Measurements from ENCODE around the gene ZEB2.

DNA sequence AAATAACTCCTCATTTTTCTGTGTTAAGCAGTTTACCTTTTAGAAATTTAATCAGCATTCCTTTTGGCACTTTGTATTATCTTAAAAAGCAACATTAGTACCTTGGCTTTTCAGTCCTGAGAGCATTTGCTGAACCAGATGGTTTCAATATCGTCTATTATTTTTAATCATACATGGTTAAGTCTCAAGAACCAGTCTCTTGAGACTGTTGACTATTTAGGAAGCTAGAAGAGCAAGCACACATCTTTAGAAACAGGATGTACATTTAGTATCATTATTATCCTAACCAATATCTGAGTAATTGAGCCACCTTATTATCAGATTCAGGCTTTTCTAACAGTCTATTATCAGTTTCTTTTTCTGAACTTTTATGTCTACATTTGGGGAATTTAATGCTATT lies 28.2 kb upstream of the ZEB2 start:
- TF ChIP-seq, protein P1, sequence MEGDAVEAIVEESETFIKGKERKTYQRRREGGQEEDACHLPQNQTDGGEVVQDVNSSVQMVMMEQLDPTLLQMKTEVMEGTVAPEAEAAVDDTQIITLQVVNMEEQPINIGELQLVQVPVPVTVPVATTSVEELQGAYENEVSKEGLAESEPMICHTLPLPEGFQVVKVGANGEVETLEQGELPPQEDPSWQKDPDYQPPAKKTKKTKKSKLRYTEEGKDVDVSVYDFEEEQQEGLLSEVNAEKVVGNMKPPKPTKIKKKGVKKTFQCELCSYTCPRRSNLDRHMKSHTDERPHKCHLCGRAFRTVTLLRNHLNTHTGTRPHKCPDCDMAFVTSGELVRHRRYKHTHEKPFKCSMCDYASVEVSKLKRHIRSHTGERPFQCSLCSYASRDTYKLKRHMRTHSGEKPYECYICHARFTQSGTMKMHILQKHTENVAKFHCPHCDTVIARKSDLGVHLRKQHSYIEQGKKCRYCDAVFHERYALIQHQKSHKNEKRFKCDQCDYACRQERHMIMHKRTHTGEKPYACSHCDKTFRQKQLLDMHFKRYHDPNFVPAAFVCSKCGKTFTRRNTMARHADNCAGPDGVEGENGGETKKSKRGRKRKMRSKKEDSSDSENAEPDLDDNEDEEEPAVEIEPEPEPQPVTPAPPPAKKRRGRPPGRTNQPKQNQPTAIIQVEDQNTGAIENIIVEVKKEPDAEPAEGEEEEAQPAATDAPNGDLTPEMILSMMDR (IDR thresholded peaks at IDR 0.05; ENCODE audit: insufficient read depth, low read length) = no peak
- TF ChIP-seq POLR2AphosphoS5 (IDR thresholded peaks at IDR 0.05; ENCODE audit: low read depth) = no peak
- TF ChIP-seq SPI1 (IDR thresholded peaks at IDR 0.05; ENCODE audit: borderline replicate concordance, low read depth) = no peak
- TF ChIP-seq, protein P2, sequence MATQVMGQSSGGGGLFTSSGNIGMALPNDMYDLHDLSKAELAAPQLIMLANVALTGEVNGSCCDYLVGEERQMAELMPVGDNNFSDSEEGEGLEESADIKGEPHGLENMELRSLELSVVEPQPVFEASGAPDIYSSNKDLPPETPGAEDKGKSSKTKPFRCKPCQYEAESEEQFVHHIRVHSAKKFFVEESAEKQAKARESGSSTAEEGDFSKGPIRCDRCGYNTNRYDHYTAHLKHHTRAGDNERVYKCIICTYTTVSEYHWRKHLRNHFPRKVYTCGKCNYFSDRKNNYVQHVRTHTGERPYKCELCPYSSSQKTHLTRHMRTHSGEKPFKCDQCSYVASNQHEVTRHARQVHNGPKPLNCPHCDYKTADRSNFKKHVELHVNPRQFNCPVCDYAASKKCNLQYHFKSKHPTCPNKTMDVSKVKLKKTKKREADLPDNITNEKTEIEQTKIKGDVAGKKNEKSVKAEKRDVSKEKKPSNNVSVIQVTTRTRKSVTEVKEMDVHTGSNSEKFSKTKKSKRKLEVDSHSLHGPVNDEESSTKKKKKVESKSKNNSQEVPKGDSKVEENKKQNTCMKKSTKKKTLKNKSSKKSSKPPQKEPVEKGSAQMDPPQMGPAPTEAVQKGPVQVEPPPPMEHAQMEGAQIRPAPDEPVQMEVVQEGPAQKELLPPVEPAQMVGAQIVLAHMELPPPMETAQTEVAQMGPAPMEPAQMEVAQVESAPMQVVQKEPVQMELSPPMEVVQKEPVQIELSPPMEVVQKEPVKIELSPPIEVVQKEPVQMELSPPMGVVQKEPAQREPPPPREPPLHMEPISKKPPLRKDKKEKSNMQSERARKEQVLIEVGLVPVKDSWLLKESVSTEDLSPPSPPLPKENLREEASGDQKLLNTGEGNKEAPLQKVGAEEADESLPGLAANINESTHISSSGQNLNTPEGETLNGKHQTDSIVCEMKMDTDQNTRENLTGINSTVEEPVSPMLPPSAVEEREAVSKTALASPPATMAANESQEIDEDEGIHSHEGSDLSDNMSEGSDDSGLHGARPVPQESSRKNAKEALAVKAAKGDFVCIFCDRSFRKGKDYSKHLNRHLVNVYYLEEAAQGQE (IDR thresholded peaks at IDR 0.05; ENCODE audit: insufficient replicate concordance, low read depth) = no peak
- TF ChIP-seq GABPA (IDR thresholded peaks at IDR 0.05; ENCODE audit: low read depth) = no peak

All from HL-60 (cell line).